OCI-LY7 (cell line): ENCODE results near the gene GLG1. TPM values are rescaled to one million over a fixed set of nuclear protein-coding genes. Genes with fewer than 3 reads are reported as not detected.

Experiments used
- BruUV-seq: library from RNA; stranded (reverse); fragments of 400-500 nt; replicated peaks from 2 replicates; lab custom pipeline; 2021; lab: Mats Ljungman, UMichigan
- CTCF ChIA-PET: fragments of 300-600 bp; sonication (Branson Sonifier 250); formaldehyde crosslinking; loops from one replicate; lab custom pipeline; 2022; ENCODE audit warnings: antibody characterized with exemption; ENCODE audit not compliant: unreplicated experiment; lab: Charles Lee
- POLR2A ChIA-PET: fragments of 300-600 bp; sonication (Branson Sonifier 250); formaldehyde crosslinking; loops from one replicate; lab custom pipeline; 2022; ENCODE audit warnings: antibody characterized with exemption; lab: Charles Lee
- DNase-seq: peaks from one replicate; pipeline ENCODE4 v3.0.0-alpha.2; 2015; ENCODE audit warnings: low spot score
- H2AFZ ChIP-seq: fragments of 200-600 bp; sonication (generic), shearing (Covaris generic); 2 replicates; pipeline ENCODE4 v1.6.1; 2014; ENCODE audit warnings: mild to moderate bottlenecking, antibody characterized with exemption, low read length, moderate library complexity
- H3K27ac ChIP-seq: fragments of 200-600 bp; sonication (generic); 2 replicates; pipeline ENCODE4 v1.5.1; 2014; ENCODE audit warnings: mixed run types, low read depth, mild to moderate bottlenecking, moderate library complexity, low read length, inconsistent platforms; ENCODE audit not compliant: poor library complexity, severe bottlenecking
- H3K36me3 ChIP-seq: fragments of 200-600 bp; sonication (generic); 2 replicates; pipeline ENCODE4 v1.6.1; 2014; ENCODE audit warnings: mild to moderate bottlenecking, antibody characterized with exemption, low read length, moderate library complexity, mixed read lengths; ENCODE audit not compliant: insufficient read depth
- H3K4me1 ChIP-seq: fragments of 200-600 bp; sonication (generic); 2 replicates; pipeline ENCODE4 v1.5.1; 2014; ENCODE audit warnings: mild to moderate bottlenecking, low read length; ENCODE audit not compliant: insufficient read depth, poor library complexity, severe bottlenecking
- H3K4me2 ChIP-seq: fragments of 200-600 bp; sonication (generic); 2 replicates; pipeline ENCODE4 v1.6.1; 2014; ENCODE audit warnings: mild to moderate bottlenecking, low read length
- H3K4me3 ChIP-seq: fragments of 200-600 bp; sonication (generic); 2 replicates; pipeline ENCODE4 v1.5.1; 2014; ENCODE audit warnings: mild to moderate bottlenecking, low read depth, low read length; ENCODE audit not compliant: poor library complexity, severe bottlenecking
- H3K79me2 ChIP-seq: fragments of 200-600 bp; sonication (generic); 2 replicates; pipeline ENCODE4 v1.6.1; 2016; ENCODE audit warnings: low read depth, mild to moderate bottlenecking, low read length, moderate library complexity, mixed read lengths; ENCODE audit not compliant: insufficient read depth
- H3K9me2 ChIP-seq: fragments of 200-600 bp; sonication (generic); 2 replicates; pipeline ENCODE4 v1.6.1; 2016; ENCODE audit warnings: mild to moderate bottlenecking, low read length, mixed read lengths; ENCODE audit not compliant: insufficient read depth
- H3K9me3 ChIP-seq: fragments of 200-600 bp; sonication (generic); 2 replicates; pipeline ENCODE4 v1.6.1; 2014; ENCODE audit warnings: mild to moderate bottlenecking, mixed run types, low read length, mixed read lengths
- H4K20me1 ChIP-seq: fragments of 200-600 bp; sonication (generic); 2 replicates; pipeline ENCODE4 v1.6.1; 2014; ENCODE audit warnings: mild to moderate bottlenecking, antibody characterized with exemption, low read length, moderate library complexity, mixed read lengths; ENCODE audit not compliant: insufficient read depth
- EZH2phosphoT487 ChIP-seq: fragments of 200-600 bp; sonication (generic); IDR thresholded peaks from 2 replicates; pipeline ENCODE4 v1.6.1; 2018; ENCODE audit warnings: low read depth, borderline replicate concordance, mild to moderate bottlenecking, mixed run types, antibody characterized with exemption, low read length, moderate library complexity, mixed read lengths
- intact Hi-C: fragments of 100-400 bp; cut with micrococcal nuclease; formaldehyde crosslinking; loops from one replicate; pipeline ENCODE4 v1.10.0; 2022; ENCODE audit not compliant: unreplicated experiment
- total RNA-seq, 2 experiments: library from RNA; depleted of rRNA in 1 of 2; stranded (reverse); fragments of >200 nt in 1 of 2; shearing (Covaris generic) in 1 of 2; gene quantifications; 2 replicates each; pipeline ENCODE4 v1.2.3, GENCODE V29; 2014 to 2022
- TF ChIP-seq, protein P1 (sequence below): fragments of 200-600 bp; sonication (generic); conservative IDR thresholded peaks from 2 replicates; pipeline ENCODE4 v1.5.1; 2014; ENCODE audit warnings: mild to moderate bottlenecking, antibody characterized with exemption, low read length, moderate library complexity, mixed read lengths

The GLG1 gene
- total RNA-seq, 2 experiments from 2014 or later = 40.4 to 69.8 TPM

- Histone ChIP-seq H3K27ac (no peak overlapping the region), H3K9me2 (no peaks in the 10 kb centered on the region), H3K4me3 (no peak overlapping the region), H2AFZ (no peak overlapping the region), H3K79me2 (peaks cover 31% of the 10 kb centered on the region; the same call in 1 of the 2 replicates), H3K9me3 (no peaks in the 10 kb centered on the region), H3K4me2 (no peak overlapping the region), H4K20me1 (0 out of 2 replicates have a peak, but pooled peaks cover 6% of the 10 kb centered on the region), H3K36me3 (no peaks in the 10 kb centered on the region), H3K4me1 (no peaks in the 10 kb centered on the region)
- CTCF ChIA-PET = no interaction called here
- no TSS peak for BruUV-seq
- intact Hi-C loops = no loop called here
- DNase-seq = no peak
- POLR2A ChIA-PET = no interaction called here
- TF ChIP-seq, protein P1, sequence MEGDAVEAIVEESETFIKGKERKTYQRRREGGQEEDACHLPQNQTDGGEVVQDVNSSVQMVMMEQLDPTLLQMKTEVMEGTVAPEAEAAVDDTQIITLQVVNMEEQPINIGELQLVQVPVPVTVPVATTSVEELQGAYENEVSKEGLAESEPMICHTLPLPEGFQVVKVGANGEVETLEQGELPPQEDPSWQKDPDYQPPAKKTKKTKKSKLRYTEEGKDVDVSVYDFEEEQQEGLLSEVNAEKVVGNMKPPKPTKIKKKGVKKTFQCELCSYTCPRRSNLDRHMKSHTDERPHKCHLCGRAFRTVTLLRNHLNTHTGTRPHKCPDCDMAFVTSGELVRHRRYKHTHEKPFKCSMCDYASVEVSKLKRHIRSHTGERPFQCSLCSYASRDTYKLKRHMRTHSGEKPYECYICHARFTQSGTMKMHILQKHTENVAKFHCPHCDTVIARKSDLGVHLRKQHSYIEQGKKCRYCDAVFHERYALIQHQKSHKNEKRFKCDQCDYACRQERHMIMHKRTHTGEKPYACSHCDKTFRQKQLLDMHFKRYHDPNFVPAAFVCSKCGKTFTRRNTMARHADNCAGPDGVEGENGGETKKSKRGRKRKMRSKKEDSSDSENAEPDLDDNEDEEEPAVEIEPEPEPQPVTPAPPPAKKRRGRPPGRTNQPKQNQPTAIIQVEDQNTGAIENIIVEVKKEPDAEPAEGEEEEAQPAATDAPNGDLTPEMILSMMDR = no peak
- TF ChIP-seq EZH2phosphoT487 = no peak
These were observed 43.1 kb downstream of the GLG1 start for GRCh38 chr16:74563828-74564263.

- Histone ChIP-seq H2AFZ (no peak overlapping the region), H3K79me2 (peaks cover 31% of the 10 kb centered on the region; the same call in 1 of the 2 replicates), H3K4me1 (no peaks in the 10 kb centered on the region), H3K36me3 (no peaks in the 10 kb centered on the region), H3K9me2 (no peaks in the 10 kb centered on the region), H3K4me2 (no peak overlapping the region), H3K9me3 (no peaks in the 10 kb centered on the region), H3K4me3 (no peak overlapping the region), H3K27ac (no peak overlapping the region), H4K20me1 (0 out of 2 replicates have a peak, but pooled peaks cover 6% of the 10 kb centered on the region)
- DNase-seq = no peak
- ChIA-PET POLR2A (interaction anchor here (0.8 to 1.5 kb wide), 3 partner anchors 11 to 68 kb away, joined by 3 to 5 read pairs (median 3); no protein-coding TSS in a partner anchor), CTCF (no interaction called here)
- intact Hi-C loops = no loop called here
- no TSS peak for BruUV-seq
- TF ChIP-seq, protein P1 = no peak
- no peak for TF ChIP-seq EZH2phosphoT487
These were observed 44.8 kb downstream of the GLG1 start for GRCh38 chr16:74562117-74562516.

DNA sequence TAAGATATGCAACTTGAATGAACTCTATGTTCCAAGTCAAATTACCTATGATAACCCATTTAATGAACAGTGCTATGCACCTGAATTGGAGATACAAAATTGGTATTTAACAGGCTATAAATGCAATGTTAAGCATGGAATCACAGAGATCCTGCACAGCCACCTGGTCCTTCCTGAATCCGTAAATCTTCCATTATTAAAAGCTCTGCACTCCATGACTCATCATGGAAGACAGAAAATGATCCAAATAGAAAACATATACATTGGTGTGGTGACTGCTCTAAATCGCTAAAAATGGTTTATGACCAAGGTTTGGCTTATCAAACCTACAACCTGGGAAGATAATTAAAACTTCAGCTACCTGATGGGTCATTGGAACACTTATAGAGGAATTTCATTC lies 45.3 kb downstream of the GLG1 start:
- no peaks in the 10 kb centered on the region for H3K9me3 ChIP-seq
- CTCF ChIA-PET = no interaction called here
- H3K4me3 ChIP-seq = no peak overlapping the region
- 0 out of 2 replicates have a peak, but pooled peaks cover 6% of the 10 kb centered on the region for H4K20me1 ChIP-seq
- no peak overlapping the region for H3K4me2 ChIP-seq
- intact Hi-C loops = no loop called here
- no peak overlapping the region for H3K27ac ChIP-seq
- BruUV-seq = no TSS peak
- POLR2A ChIA-PET = interaction anchor here (0.5 to 1.5 kb wide), 4 partner anchors 11 to 68 kb away, joined by 3 to 5 read pairs (median 3); no protein-coding TSS in a partner anchor
- H3K36me3 ChIP-seq = no peaks in the 10 kb centered on the region
- peaks cover 32% of the 10 kb centered on the region; the same call in 1 of the 2 replicates for H3K79me2 ChIP-seq
- H2AFZ ChIP-seq = no peak overlapping the region
- no peaks in the 10 kb centered on the region for H3K4me1 ChIP-seq
- no peak for DNase-seq
- TF ChIP-seq EZH2phosphoT487 = no peak
- TF ChIP-seq, protein P1 = no peak
- no peaks in the 10 kb centered on the region for H3K9me2 ChIP-seq
